Retinal pigment epithelial cell (primary cell): ENCODE results near the gene ELAVL1.
"Not testable (repeated sequence)": the region's sequence is repeated elsewhere in the genome, so short reads cannot be mapped to it uniquely, and the experiment has no call there.

ENCODE experiments used
- DNase-seq: peaks from one replicate; pipeline ENCODE4 v3.0.0-alpha.2; 2010; ENCODE audit warnings: low read depth
- H3K4me3 ChIP-seq: 2 replicates; pipeline ENCODE4 v1.5.1; 2011; ENCODE audit warnings: mild to moderate bottlenecking, low read length, control low read depth, moderate library complexity
- TF ChIP-seq, protein P1 (sequence below): conservative IDR thresholded peaks from 2 replicates; pipeline ENCODE4 v1.5.1; 2011; ENCODE audit warnings: low read depth, low read length, control low read depth, inconsistent platforms

ELAVL1 gene

DNA sequence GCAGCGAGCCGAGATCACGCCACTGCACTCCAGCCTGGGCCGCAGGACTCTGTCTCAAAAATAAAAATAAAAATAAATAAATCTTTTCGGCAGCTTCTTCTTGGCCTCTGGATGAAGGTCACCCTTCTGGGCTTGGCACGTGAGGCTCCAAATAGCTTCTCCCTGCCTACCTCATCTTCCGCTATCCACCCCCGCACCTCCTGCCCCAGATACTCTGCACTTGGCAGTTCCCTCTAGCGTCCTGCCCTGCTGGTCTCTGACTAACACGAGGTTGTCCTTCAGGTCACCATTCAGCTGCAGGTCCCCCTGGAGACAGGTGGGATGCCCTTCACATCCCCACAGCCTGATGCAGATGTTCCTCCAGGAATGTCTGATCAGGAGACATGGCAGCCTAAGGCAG, 38.6 kb upstream of the ELAVL1 start:
- DNase-seq = no peak
- TF ChIP-seq, protein P1, sequence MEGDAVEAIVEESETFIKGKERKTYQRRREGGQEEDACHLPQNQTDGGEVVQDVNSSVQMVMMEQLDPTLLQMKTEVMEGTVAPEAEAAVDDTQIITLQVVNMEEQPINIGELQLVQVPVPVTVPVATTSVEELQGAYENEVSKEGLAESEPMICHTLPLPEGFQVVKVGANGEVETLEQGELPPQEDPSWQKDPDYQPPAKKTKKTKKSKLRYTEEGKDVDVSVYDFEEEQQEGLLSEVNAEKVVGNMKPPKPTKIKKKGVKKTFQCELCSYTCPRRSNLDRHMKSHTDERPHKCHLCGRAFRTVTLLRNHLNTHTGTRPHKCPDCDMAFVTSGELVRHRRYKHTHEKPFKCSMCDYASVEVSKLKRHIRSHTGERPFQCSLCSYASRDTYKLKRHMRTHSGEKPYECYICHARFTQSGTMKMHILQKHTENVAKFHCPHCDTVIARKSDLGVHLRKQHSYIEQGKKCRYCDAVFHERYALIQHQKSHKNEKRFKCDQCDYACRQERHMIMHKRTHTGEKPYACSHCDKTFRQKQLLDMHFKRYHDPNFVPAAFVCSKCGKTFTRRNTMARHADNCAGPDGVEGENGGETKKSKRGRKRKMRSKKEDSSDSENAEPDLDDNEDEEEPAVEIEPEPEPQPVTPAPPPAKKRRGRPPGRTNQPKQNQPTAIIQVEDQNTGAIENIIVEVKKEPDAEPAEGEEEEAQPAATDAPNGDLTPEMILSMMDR = no peak
- H3K4me3 ChIP-seq = no peak overlapping the region

DNA sequence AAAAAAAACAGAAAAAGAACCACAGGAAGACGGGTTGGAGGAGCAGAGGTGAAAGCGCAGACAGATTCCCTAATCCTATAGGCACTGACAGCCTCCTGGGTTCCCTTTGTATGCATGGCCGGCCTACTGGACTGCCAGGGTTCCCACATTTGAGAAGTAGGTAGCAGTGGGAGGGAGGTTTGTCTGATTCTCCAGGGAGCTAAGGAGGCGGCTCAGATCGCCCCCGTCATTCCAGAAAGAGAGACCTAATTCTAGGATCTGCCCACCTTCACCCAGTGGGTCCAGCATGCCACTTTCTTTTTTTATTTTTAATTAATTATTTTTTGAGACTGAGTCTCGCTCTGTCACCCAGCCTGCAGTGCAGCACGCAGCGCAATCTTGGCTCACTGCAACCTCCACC, 37.5 kb upstream of the ELAVL1 start:
- H3K4me3 ChIP-seq = no peak overlapping the region
- no peak for DNase-seq
- TF ChIP-seq, protein P1 = no peak

DNA sequence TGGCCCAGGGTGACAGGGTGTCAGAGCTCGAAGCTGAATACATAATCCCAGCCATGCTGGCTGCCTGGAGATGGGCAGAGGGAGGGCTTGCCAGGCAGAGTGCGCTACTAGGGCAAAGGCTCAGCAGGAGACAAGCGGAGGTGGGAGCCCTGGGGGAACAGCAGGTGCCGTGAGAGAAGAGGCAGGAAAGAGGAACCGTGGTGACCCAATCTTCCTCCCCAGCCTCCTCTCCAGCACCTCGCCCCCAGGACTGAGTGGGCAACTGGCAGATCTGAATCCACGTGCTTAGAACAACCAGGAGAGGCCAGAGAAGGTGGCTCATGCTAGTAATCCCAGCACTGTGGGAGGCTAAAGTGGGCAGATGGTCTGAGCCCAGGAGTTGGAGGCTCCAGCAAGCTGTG, 36.1 kb upstream of the ELAVL1 start:
- TF ChIP-seq, protein P1 = no peak
- H3K4me3 ChIP-seq = no peak overlapping the region
- DNase-seq = no peak

DNA sequence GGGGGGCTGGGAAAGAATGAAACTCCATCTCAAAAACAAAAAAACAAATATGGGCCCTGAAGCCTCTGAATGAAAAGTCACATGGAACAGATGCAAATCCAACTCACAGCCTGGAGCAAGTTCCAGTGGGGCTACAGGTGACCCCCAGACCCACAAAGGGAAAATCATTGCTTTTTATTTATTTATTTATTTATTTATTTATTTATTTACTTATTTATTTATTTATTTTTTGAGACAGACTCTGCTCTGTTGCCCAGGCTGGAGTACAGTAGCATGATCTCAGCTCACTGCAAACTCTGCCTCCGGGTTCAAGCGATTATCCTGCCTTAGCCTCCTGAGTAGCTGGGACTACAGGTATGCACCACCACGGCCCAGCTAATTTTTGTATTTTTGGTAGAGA, 33.8 kb upstream of the ELAVL1 start:
- H3K4me3 ChIP-seq = no peak overlapping the region
- DNase-seq = no peak
- TF ChIP-seq, protein P1 = no peak

DNA sequence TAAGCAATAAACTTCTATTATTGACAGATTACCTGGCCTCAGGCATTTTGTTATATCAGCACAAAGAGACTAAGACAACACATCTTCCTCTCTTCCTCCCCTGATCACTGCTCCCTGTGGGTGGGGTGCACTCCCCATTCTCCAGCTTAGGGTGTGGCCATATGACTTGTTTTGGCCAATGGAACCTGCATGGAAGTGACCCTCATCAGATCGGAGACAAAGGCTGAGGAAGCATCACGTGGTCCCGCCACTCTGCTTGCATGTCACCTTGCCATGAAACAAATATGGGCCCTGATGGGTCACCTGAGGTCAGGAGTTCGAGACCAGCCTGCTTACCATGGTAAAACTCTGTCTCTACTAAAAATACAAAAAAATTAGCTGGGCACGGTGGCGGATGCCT, 33.4 kb upstream of the ELAVL1 start:
- no peak overlapping the region for H3K4me3 ChIP-seq
- DNase-seq = no peak
- TF ChIP-seq, protein P1 = no peak

DNA sequence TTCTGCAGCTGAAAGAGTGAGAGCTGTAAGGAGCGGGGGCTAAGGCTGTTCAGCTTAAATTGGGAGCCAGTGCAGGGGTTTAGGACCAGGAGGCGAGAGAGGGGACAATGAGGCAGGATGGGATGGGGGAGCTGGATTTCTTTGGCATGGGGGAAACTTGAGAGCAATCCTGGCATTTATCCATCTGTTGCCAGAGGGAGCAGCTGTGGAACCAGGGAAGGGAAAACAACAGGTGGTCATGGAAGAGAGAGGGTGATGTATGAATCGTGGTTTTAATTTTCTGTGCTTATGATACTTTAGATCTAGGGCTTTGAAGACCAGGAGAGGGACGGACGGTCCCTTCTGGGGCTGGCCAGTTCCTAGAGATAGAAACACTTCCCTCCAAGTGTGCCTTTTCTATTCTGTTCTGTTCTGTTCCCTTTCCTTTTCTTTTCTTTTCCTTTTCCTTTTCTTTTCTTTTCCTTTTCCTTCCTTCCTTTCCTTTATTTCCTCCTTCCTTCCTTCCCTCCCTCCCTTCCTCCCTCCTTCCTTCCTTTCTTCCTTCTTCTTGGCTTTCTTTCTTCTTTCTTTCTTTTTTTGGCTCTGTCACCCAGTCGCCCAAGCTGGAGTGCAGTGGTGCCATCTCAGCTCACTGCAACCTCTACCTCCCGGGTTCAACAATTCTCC, 31.1 kb upstream of the ELAVL1 start:
- TF ChIP-seq, protein P1 = no peak
- DNase-seq = no peak

DNA sequence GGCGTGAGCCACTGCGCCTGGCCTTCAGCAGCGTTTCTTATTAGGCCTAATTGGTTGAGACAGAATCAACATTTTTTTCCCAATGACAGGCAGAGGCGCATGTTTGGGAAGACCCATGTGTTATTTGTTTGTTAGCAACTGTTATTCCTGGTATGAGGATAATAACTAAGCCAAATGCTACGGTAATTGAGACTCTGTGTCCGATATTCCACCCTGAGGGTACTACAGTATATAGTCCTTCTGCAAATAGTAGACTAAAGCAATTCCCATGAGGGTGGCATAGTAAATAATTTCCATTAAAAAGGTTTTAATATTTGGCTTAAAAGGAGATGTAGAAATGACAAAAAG, 28.7 kb upstream of the ELAVL1 start:
- TF ChIP-seq, protein P1 = no peak
- no peak overlapping the region for H3K4me3 ChIP-seq
- DNase-seq = no peak

More for the DNA sequence above, 31.1 kb upstream of the ELAVL1 start:
- H3K4me3 ChIP-seq = no peak overlapping the region

DNA sequence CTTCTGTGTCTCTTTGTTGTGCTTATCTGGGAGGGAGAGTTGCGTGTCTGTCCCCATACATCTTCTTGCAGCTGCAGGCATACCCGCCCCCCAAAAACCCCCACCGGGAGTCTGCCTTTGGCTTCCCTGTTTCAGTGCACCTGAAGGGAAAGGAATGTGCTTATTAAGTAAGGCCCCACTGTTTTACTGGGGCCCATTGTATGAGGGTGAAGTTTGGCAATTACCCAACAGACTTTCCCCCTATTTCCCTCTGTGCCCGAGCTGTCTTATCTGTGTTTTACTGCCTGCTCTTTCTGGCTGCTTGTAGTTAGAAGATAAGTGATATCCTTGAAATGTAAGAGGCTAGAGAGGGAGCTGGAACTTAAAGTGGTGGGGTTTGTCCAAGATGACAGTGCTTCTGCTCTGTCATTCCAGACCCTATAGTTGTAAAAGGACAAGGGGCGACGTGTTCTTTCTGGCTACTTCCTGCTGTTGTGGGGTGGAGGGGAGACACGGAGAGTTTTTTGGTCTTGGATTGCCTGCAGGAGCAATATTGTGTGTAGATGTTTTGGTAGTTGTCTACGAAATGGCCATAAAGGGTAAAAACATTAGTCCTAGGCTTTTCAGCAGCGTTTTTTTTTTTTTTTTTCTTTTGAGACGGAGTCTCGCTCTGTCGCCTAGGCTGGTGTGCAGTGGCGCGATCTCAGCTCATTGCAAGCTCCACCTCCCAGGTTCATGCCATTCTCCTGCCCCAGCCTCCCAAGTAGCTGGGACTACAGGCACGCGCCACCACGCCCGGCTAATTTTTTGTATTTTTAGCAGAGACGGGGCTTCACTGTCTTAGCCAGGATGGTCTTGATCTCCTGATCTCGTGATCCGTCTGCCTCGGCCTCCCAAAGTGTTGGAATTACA, 28.1 kb upstream of the ELAVL1 start:
- not testable (repeated sequence) for DNase-seq, H3K4me3 ChIP-seq
